ENCODE measurements around the gene PCDHB1. TPM values are rescaled to one million over a fixed set of nuclear protein-coding genes. Genes with fewer than 3 reads are reported as not detected.

Gene PCDHB1
- total and polyA plus RNA-seq, 2 experiments from 2014 or later, result 0.03 to 0.05 TPM

DNA sequence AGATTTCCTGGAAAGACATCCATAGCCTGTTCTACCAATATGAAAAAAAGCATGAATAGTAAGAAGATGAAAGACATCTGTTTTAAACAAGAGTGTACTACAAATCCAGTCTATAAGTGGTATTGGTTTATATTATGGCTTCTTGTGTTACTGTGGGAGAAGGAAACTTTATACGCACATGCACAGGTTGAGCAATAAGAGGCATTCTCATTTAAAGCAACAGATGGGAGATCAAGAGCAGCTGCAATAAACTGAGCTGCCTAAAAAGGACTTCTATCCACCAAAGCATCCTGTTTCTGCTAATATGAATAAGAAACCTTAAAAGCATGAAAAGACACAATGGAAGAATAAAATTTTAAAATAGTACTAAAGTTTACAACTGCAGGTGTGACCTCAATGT, 8.6 kb upstream of the PCDHB1 start:
- Mint-ChIP-seq H3K36me3 (ENCODE audit: low read depth) (no peaks in the 10 kb centered on the region), H3K27ac (no peak overlapping the region), H3K9me3 (no peaks in the 10 kb centered on the region), H3K4me1 (peaks cover 18% of the 10 kb centered on the region), H3K27me3 (ENCODE audit: insufficient read depth, low read depth, poor library complexity) (no peaks in the 10 kb centered on the region), H3K4me3 (no peak overlapping the region)
- no peak overlapping the region for H2AFZ ChIP-seq
- H3K27me3 ChIP-seq (ENCODE audit: insufficient read depth), result no peaks in the 10 kb centered on the region
- H3F3A ChIP-seq (replicated peaks; ENCODE audit: low read depth), result no peaks in the 10 kb centered on the region
- no peaks in the 10 kb centered on the region for H4K20me1 ChIP-seq (replicated peaks; ENCODE audit: insufficient read depth)
- no peaks in the 10 kb centered on the region for H3K9me2 ChIP-seq (ENCODE audit: insufficient read depth)
- peaks cover 23% of the 10 kb centered on the region for H3K4me1 ChIP-seq (ENCODE audit: insufficient read depth)
- no peak overlapping the region for H3K4me2 ChIP-seq
- H3K4me3 ChIP-seq, result no peak overlapping the region
- H3K27ac ChIP-seq (ENCODE audit: low read depth), result no peak overlapping the region
- no peak for ATAC-seq
- TF ChIP-seq, protein P1, sequence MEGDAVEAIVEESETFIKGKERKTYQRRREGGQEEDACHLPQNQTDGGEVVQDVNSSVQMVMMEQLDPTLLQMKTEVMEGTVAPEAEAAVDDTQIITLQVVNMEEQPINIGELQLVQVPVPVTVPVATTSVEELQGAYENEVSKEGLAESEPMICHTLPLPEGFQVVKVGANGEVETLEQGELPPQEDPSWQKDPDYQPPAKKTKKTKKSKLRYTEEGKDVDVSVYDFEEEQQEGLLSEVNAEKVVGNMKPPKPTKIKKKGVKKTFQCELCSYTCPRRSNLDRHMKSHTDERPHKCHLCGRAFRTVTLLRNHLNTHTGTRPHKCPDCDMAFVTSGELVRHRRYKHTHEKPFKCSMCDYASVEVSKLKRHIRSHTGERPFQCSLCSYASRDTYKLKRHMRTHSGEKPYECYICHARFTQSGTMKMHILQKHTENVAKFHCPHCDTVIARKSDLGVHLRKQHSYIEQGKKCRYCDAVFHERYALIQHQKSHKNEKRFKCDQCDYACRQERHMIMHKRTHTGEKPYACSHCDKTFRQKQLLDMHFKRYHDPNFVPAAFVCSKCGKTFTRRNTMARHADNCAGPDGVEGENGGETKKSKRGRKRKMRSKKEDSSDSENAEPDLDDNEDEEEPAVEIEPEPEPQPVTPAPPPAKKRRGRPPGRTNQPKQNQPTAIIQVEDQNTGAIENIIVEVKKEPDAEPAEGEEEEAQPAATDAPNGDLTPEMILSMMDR (conservative IDR thresholded peaks at IDR 0.05; ENCODE audit: low read depth in 2 of 2), result no peak
- TF ChIP-seq CREB1 (CRISPR knock-in tag; IDR thresholded peaks at IDR 0.05; ENCODE audit: low read depth) (no peak), STAT1 (IDR thresholded peaks at IDR 0.05; ENCODE audit: unreplicated experiment) (no peak)
- H3K36me3 ChIP-seq (ENCODE audit: insufficient read depth), result no peaks in the 10 kb centered on the region
- no peaks in the 10 kb centered on the region for H3K79me2 ChIP-seq (replicated peaks; ENCODE audit: insufficient read depth)
- no peak for DNase-seq (ENCODE audit: low spot score)

- Histone ChIP-seq H3K27ac (ENCODE audit: low read depth) (no peak overlapping the region), H3K4me1 (ENCODE audit: insufficient read depth) (no peaks in the 10 kb centered on the region), H2AFZ (peak overlapping the region; percentile 73), H3K4me3 (peak overlapping the region; percentile 51), H3K9me2 (ENCODE audit: insufficient read depth) (peaks cover 11% of the 10 kb centered on the region; the same call in 1 of the 2 replicates), H3K4me2 (peak overlapping the region; percentile 79), H4K20me1 (replicated peaks; ENCODE audit: insufficient read depth) (no peaks in the 10 kb centered on the region), H3F3A (replicated peaks; ENCODE audit: low read depth) (no peaks in the 10 kb centered on the region), H3K36me3 (ENCODE audit: insufficient read depth) (no peaks in the 10 kb centered on the region), H3K79me2 (replicated peaks; ENCODE audit: insufficient read depth) (no peaks in the 10 kb centered on the region), H3K27me3 (ENCODE audit: insufficient read depth) (peaks cover 55% of the 10 kb centered on the region)
- ATAC-seq (peak; percentile 84), DNase-seq (ENCODE audit: low spot score) (peak; percentile 70)
- Mint-ChIP-seq H3K4me3 (peak overlapping the region; percentile 87), H3K36me3 (ENCODE audit: low read depth) (no peaks in the 10 kb centered on the region), H3K27ac (no peak overlapping the region), H3K4me1 (peaks cover 17% of the 10 kb centered on the region), H3K9me3 (no peaks in the 10 kb centered on the region; the same call in 2 of the 3 replicates), H3K27me3 (ENCODE audit: insufficient read depth, low read depth, poor library complexity) (peaks cover 21% of the 10 kb centered on the region)
- TF ChIP-seq POLR2AphosphoS5 (IDR thresholded peaks at IDR 0.05; ENCODE audit: low read depth) (peak; percentile 30; the same call in 1 of the 2 replicates), CREB1 (CRISPR knock-in tag; IDR thresholded peaks at IDR 0.05; ENCODE audit: low read depth) (no peak), ZNF462 (CRISPR knock-in tag; IDR thresholded peaks at IDR 0.05) (no peak), EZH2 (IDR thresholded peaks at IDR 0.05; ENCODE audit: low read depth, unreplicated experiment) (no peak)
These were observed 320 bp downstream of the PCDHB1 start for GRCh38 chr5:141051521-141051866.
